OCI-LY1 (cell line): ENCODE measurements around the gene PIK3C2G.

Experiments used
- H2AFZ ChIP-seq: fragments of 200-600 bp; sonication (generic), shearing (Covaris generic); 2 replicates; pipeline ENCODE4 v1.6.0; 2014; ENCODE audit warnings: antibody characterized with exemption, mild to moderate bottlenecking, low read length
- H3F3A ChIP-seq: fragments of 200-600 bp; sonication (generic), shearing (Covaris generic); 2 replicates; pipeline ENCODE4 v1.6.0; 2014; ENCODE audit warnings: mild to moderate bottlenecking, antibody characterized with exemption, low read length, moderate library complexity; ENCODE audit not compliant: insufficient read depth
- H3K27ac ChIP-seq: fragments of 200-600 bp; sonication (generic); 2 replicates; pipeline ENCODE4 v1.5.1; 2014; ENCODE audit warnings: low read length, mixed run types, mild to moderate bottlenecking, low read depth; ENCODE audit not compliant: poor library complexity, severe bottlenecking
- H3K27me3 ChIP-seq: fragments of 200-600 bp; sonication (generic); 2 replicates; pipeline ENCODE4 v1.6.0; 2014; ENCODE audit warnings: antibody characterized with exemption, mild to moderate bottlenecking, low read length, moderate library complexity; ENCODE audit not compliant: insufficient read depth
- H3K36me3 ChIP-seq: fragments of 200-600 bp; sonication (generic); 2 replicates; pipeline ENCODE4 v1.6.1; 2014; ENCODE audit warnings: mild to moderate bottlenecking, antibody characterized with exemption, low read length, moderate library complexity, mixed read lengths; ENCODE audit not compliant: insufficient read depth
- H3K4me1 ChIP-seq: fragments of 200-600 bp; sonication (generic); 2 replicates; pipeline ENCODE4 v1.5.1; 2014; ENCODE audit warnings: mild to moderate bottlenecking, low read length, moderate library complexity; ENCODE audit not compliant: insufficient read depth, severe bottlenecking
- H3K4me2 ChIP-seq: fragments of 200-600 bp; sonication (generic), shearing (Covaris generic); 2 replicates; pipeline ENCODE4 v1.6.1; 2014; ENCODE audit warnings: low read length
- H3K4me3 ChIP-seq: fragments of 200-600 bp; sonication (generic); 2 replicates; pipeline ENCODE4 v1.5.1; 2014; ENCODE audit warnings: low read length, low read depth, mild to moderate bottlenecking, mixed read lengths; ENCODE audit not compliant: poor library complexity, severe bottlenecking
- H3K79me2 ChIP-seq: fragments of 200-600 bp; shearing (Covaris generic); 2 replicates; pipeline ENCODE4 v1.6.1; 2016; ENCODE audit warnings: mixed run types, low read length, mixed read lengths; ENCODE audit not compliant: insufficient read depth
- H3K9ac ChIP-seq: fragments of 200-600 bp; sonication (generic), shearing (Covaris generic); 2 replicates; pipeline ENCODE4 v1.6.1; 2014; ENCODE audit warnings: mild to moderate bottlenecking, low read length, mixed read lengths
- H3K9me2 ChIP-seq: fragments of 200-600 bp; sonication (generic), shearing (Covaris generic); 2 replicates; pipeline ENCODE4 v1.6.1; 2014; ENCODE audit warnings: low read depth, mild to moderate bottlenecking, low read length, mixed read lengths
- H3K9me3 ChIP-seq: fragments of 200-600 bp; shearing (Covaris generic); 2 replicates; pipeline ENCODE4 v1.6.1; 2014; ENCODE audit warnings: low read length, mixed read lengths
- H4K20me1 ChIP-seq: fragments of 200-600 bp; sonication (generic), shearing (Covaris generic); 2 replicates; pipeline ENCODE4 v1.6.0; 2016; ENCODE audit warnings: mild to moderate bottlenecking, low read length; ENCODE audit not compliant: insufficient read depth
- EZH2 ChIP-seq: fragments of 200-600 bp; sonication (generic), shearing (Covaris generic); IDR thresholded peaks from 2 replicates; pipeline ENCODE4 v1.8.0; 2017; ENCODE audit warnings: borderline replicate concordance, mixed run types, mild to moderate bottlenecking, antibody characterized with exemption, low read length, moderate library complexity, mixed read lengths
- TF ChIP-seq, protein P1 (sequence below): fragments of 200-600 bp; sonication (generic), shearing (Covaris generic); IDR thresholded peaks from 2 replicates; pipeline ENCODE4 v1.5.1; 2017; ENCODE audit warnings: mild to moderate bottlenecking, antibody characterized with exemption, low read length, moderate library complexity, mixed read lengths

Gene PIK3C2G

DNA sequence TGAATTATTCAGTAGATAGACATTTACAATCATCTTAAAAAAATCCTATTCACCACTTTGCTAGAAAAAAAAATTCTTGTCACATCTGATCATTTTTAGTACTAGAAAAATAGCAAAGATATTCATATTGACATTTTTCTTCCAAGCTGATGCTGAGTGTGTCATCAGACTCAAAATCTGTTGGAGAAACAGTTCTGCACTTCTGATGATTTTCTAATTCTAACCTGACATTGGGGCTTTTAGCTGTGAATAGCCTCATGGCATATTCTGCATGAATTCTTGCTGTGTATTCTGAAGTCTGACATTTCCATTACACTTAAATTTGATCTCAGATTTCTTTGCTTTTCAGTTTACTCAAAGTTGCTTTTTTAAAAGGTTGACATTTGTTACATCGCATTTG is 150.1 kb downstream of the PIK3C2G start:
- Histone ChIP-seq H3K79me2 (no peaks in the 10 kb centered on the region), H3K27ac (no peak overlapping the region), H3K9me2 (no peaks in the 10 kb centered on the region), H3K4me1 (no peaks in the 10 kb centered on the region), H3K4me2 (no peak overlapping the region), H2AFZ (no peak overlapping the region), H3K27me3 (no peaks in the 10 kb centered on the region), H3F3A (no peaks in the 10 kb centered on the region), H3K9me3 (no peaks in the 10 kb centered on the region), H3K36me3 (no peaks in the 10 kb centered on the region), H3K4me3 (no peak overlapping the region), H3K9ac (no peak overlapping the region), H4K20me1 (no peaks in the 10 kb centered on the region)
- TF ChIP-seq, protein P1, sequence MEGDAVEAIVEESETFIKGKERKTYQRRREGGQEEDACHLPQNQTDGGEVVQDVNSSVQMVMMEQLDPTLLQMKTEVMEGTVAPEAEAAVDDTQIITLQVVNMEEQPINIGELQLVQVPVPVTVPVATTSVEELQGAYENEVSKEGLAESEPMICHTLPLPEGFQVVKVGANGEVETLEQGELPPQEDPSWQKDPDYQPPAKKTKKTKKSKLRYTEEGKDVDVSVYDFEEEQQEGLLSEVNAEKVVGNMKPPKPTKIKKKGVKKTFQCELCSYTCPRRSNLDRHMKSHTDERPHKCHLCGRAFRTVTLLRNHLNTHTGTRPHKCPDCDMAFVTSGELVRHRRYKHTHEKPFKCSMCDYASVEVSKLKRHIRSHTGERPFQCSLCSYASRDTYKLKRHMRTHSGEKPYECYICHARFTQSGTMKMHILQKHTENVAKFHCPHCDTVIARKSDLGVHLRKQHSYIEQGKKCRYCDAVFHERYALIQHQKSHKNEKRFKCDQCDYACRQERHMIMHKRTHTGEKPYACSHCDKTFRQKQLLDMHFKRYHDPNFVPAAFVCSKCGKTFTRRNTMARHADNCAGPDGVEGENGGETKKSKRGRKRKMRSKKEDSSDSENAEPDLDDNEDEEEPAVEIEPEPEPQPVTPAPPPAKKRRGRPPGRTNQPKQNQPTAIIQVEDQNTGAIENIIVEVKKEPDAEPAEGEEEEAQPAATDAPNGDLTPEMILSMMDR = no peak
- no peak for TF ChIP-seq EZH2

DNA sequence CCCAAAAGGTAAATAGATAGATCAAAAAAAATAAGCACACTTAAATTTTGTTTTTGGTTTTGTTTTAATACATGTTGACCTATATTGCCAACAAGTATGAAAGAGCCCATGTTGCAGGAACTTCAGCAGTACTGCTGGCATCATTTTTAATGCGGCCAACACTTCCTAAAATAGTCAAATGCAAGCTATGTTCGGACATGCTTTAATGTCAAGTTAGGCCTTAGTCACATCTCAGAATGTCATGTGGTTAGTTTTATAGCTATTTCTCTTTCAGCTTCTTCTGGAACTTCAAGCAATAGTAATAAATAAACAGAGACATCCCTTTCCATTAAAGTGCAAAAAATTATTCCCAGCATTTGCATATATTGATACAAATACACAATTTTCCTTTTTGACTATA is 153.4 kb downstream of the PIK3C2G start:
- no peaks in the 10 kb centered on the region for H3F3A ChIP-seq

DNA sequence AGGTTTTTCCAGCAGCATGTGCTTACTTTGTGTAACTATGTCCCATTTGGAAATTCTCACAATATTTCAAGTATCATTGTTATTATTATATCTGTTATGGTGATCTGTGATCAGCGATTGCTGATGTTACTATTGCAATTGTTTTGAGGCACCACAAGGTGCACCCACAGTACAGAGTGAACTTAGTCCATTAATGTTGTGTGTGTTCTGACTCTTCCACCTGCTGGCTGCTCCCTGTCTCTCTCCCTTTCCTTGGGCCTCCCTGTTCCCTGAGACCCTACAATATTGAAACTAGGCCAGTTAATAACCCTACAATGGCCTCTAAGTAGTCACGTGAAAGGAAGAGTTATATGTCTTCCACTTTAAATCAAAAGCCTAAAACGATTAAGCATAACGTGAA is 153.9 kb downstream of the PIK3C2G start:
- no peak overlapping the region for H3K4me3 ChIP-seq
- no peaks in the 10 kb centered on the region for H3F3A ChIP-seq
- H3K79me2 ChIP-seq = no peaks in the 10 kb centered on the region
- H2AFZ ChIP-seq = no peak overlapping the region
- H3K4me2 ChIP-seq = no peak overlapping the region
- H3K27ac ChIP-seq = no peak overlapping the region
- H3K4me1 ChIP-seq = no peaks in the 10 kb centered on the region
- no peaks in the 10 kb centered on the region for H3K9me3 ChIP-seq
- no peaks in the 10 kb centered on the region for H3K27me3 ChIP-seq
- no peaks in the 10 kb centered on the region for H4K20me1 ChIP-seq
- TF ChIP-seq EZH2 = no peak
- TF ChIP-seq, protein P1 = no peak
- no peak overlapping the region for H3K9ac ChIP-seq
- no peaks in the 10 kb centered on the region for H3K36me3 ChIP-seq
- H3K9me2 ChIP-seq = no peaks in the 10 kb centered on the region

More for the DNA sequence above, 153.4 kb downstream of the PIK3C2G start:
- H3K4me2 ChIP-seq = no peak overlapping the region
- H3K36me3 ChIP-seq = no peaks in the 10 kb centered on the region
- no peak overlapping the region for H3K4me3 ChIP-seq
- no peak for TF ChIP-seq EZH2
- TF ChIP-seq, protein P1 = no peak
- H2AFZ ChIP-seq = no peak overlapping the region
- no peaks in the 10 kb centered on the region for H3K9me2 ChIP-seq
- H4K20me1 ChIP-seq = no peaks in the 10 kb centered on the region
- no peak overlapping the region for H3K9ac ChIP-seq
- H3K9me3 ChIP-seq = no peaks in the 10 kb centered on the region
- H3K79me2 ChIP-seq = no peaks in the 10 kb centered on the region
- no peak overlapping the region for H3K27ac ChIP-seq
- no peaks in the 10 kb centered on the region for H3K4me1 ChIP-seq
- H3K27me3 ChIP-seq = no peaks in the 10 kb centered on the region
